ENCODE measurements around the gene RASA2. TPM values are rescaled to one million over a fixed set of nuclear protein-coding genes. Genes with fewer than 3 reads are reported as not detected.

The RASA2 gene
- total and polyA plus RNA-seq, 8 donors, result 3.2 to 10.7 (median 5.7) TPM

GRCh38 chr3:141542989-141543388, 56.2 kb downstream of the RASA2 start:
- Histone ChIP-seq H3K4me3 (no peak overlapping the region), H3K27ac (no peak overlapping the region), H3K9me3 (no peaks in the 10 kb centered on the region), H3K4me1 (peaks cover 0 to 5% (median 0%) of the 10 kb centered on the region in 3 donors), H3K36me3 (no peaks in the 10 kb centered on the region), H3K27me3 (no peaks in the 10 kb centered on the region)
- ATAC-seq, result no peak
- peak in 2 of 4 donors; percentile 14 to 40 for TF ChIP-seq CTCF (IDR thresholded peaks at IDR 0.05)
- FAIRE-seq, result peak; percentile 81
- intact Hi-C loops (cut with DNase I), result no loop called here
- DNase-seq, result no peak

- intact Hi-C loops (cut with DNase I), result no loop called here
- FAIRE-seq (no peak), ATAC-seq (no peak), DNase-seq (no peak)
- WGBS, 2 donors, result 90 to 91% methylated on average over 6 of the region's 6 CpGs
- no peaks in the 10 kb centered on the region for H3K36me3 ChIP-seq
- TF ChIP-seq CTCF (IDR thresholded peaks at IDR 0.05), result no peak
- peaks cover 0 to 5% (median 0%) of the 10 kb centered on the region in 3 donors for H3K4me1 ChIP-seq
- H3K27me3 ChIP-seq, result no peaks in the 10 kb centered on the region
- no peak overlapping the region for H3K27ac ChIP-seq
- no peak overlapping the region for H3K4me3 ChIP-seq
- H3K9me3 ChIP-seq, result no peaks in the 10 kb centered on the region
These were observed 57.9 kb downstream of the RASA2 start for GRCh38 chr3:141544697-141545096.

- no peaks in the 10 kb centered on the region for H3K9me3 ChIP-seq
- no peaks in the 10 kb centered on the region for H3K4me1 ChIP-seq
- no peak for ATAC-seq
- WGBS, 2 donors, result 98% methylated on average over 3 of the region's 3 CpGs
- H3K27me3 ChIP-seq, result no peaks in the 10 kb centered on the region
- H3K4me3 ChIP-seq, result no peak overlapping the region
- TF ChIP-seq CTCF (IDR thresholded peaks at IDR 0.05), result no peak
- no peak for FAIRE-seq
- intact Hi-C loops (cut with DNase I), result no loop called here
- no peak for DNase-seq
- no peaks in the 10 kb centered on the region for H3K36me3 ChIP-seq
- H3K27ac ChIP-seq, result no peak overlapping the region
These were observed 59.3 kb downstream of the RASA2 start for GRCh38 chr3:141546081-141546480.

GRCh38 chr3:141546586-141546985, 59.8 kb downstream of the RASA2 start:
- no peak for ATAC-seq
- no peak for TF ChIP-seq CTCF (IDR thresholded peaks at IDR 0.05)
- no peak overlapping the region for H3K4me3 ChIP-seq
- no peaks in the 10 kb centered on the region for H3K9me3 ChIP-seq
- H3K4me1 ChIP-seq, result no peaks in the 10 kb centered on the region
- H3K27ac ChIP-seq, result no peak overlapping the region
- H3K36me3 ChIP-seq, result no peaks in the 10 kb centered on the region
- intact Hi-C loops (cut with DNase I), result no loop called here
- no peaks in the 10 kb centered on the region for H3K27me3 ChIP-seq
- 95 to 99% methylated on average over 3 of the region's 3 CpGs for WGBS, 2 donors
- no peak for FAIRE-seq
- DNase-seq, result no peak

GRCh38 chr3:141547791-141548190, 61.0 kb downstream of the RASA2 start:
- Histone ChIP-seq H3K4me1 (no peaks in the 10 kb centered on the region), H3K9me3 (no peaks in the 10 kb centered on the region), H3K4me3 (no peak overlapping the region), H3K27ac (no peak overlapping the region), H3K36me3 (no peaks in the 10 kb centered on the region), H3K27me3 (no peaks in the 10 kb centered on the region)
- intact Hi-C loops (cut with DNase I), result no loop called here
- ATAC-seq (no peak), DNase-seq (no peak), FAIRE-seq (no peak)
- no peak for TF ChIP-seq CTCF (IDR thresholded peaks at IDR 0.05)
- 94 to 97% methylated on average over 2 of the region's 2 CpGs for WGBS, 2 donors
